ENCODE data around the gene MRPL40.
"Not testable (repeated sequence)": the region's sequence is repeated elsewhere in the genome, so short reads cannot be mapped to it uniquely, and the experiment has no call there.

The MRPL40 gene

GRCh38 chr22:19407649-19408606 lies 24.4 kb upstream of the MRPL40 start:
- no peak for FAIRE-seq

- FAIRE-seq: no peak
These were observed 21.2 kb upstream of the MRPL40 start for GRCh38 chr22:19410941-19411689.

- FAIRE-seq: no peak
These were observed 20.7 kb upstream of the MRPL40 start for GRCh38 chr22:19411690-19412045.

- FAIRE-seq: no peak
These were observed 19.9 kb upstream of the MRPL40 start for GRCh38 chr22:19412478-19412877.

- FAIRE-seq: no peak
These were observed 19.4 kb upstream of the MRPL40 start for GRCh38 chr22:19412923-19413322.

GRCh38 chr22:19419086-19419463 lies 13.3 kb upstream of the MRPL40 start:
- no peak for FAIRE-seq

- no peak for FAIRE-seq
These were observed 12.7 kb upstream of the MRPL40 start for GRCh38 chr22:19419464-19420178.

- FAIRE-seq: no peak
These were observed 12.0 kb upstream of the MRPL40 start for GRCh38 chr22:19420321-19420720.

GRCh38 chr22:19422440-19423301 lies 9.7 kb upstream of the MRPL40 start:
- FAIRE-seq: no peak

- no peak for FAIRE-seq
These were observed 8.2 kb upstream of the MRPL40 start for GRCh38 chr22:19424186-19424500.

GRCh38 chr22:19429950-19430889 lies 2.1 kb upstream of the MRPL40 start:
- FAIRE-seq: no peak

- no peak for FAIRE-seq
These were observed 1.3 kb upstream of the MRPL40 start for GRCh38 chr22:19430890-19431541.

GRCh38 chr22:19431649-19432132 lies 654 bp upstream of the MRPL40 start, which contains the start of gene HIRA:
Gene HIRA (minus strand): TSS chr22:19431733. CDS start chr22:19431476, 257 bp downstream.
- FAIRE-seq: no peak

GRCh38 chr22:19434401-19434800 lies 2.1 kb downstream of the MRPL40 start:
- FAIRE-seq: no peak

- no peak for FAIRE-seq
These were observed 2.7 kb downstream of the MRPL40 start for GRCh38 chr22:19434829-19435580.

- FAIRE-seq: not testable (repeated sequence)
These were observed 4.3 kb downstream of the MRPL40 start for GRCh38 chr22:19436444-19437161.

- no peak for FAIRE-seq
These were observed 6.0 kb downstream of the MRPL40 start for GRCh38 chr22:19438298-19438697.

- no peak for FAIRE-seq
These were observed 8.3 kb downstream of the MRPL40 start for GRCh38 chr22:19440411-19441195.

All from TTC549 (cell line).